Testis (tissue), 2 donors: ENCODE results near the gene NRP1.

ENCODE experiments used
- POLR2A ChIP-seq: fragments of 450-650 bp; IDR thresholded peaks from one replicate; pipeline ENCODE4 v1.6.1; 2017; ENCODE audit warnings: antibody characterized with exemption, mild to moderate bottlenecking, moderate library complexity
- TF ChIP-seq, protein P1 (sequence below), 3 experiments: fragments of 450-650 bp in 2 of 3; fragments of 200-600 bp in 1 of 3; sonication (generic) in 1 of 3; IDR thresholded peaks; one replicate each; pipeline ENCODE4 v1.5.1; 2016 to 2019; ENCODE audit warnings: antibody characterized with exemption in 3 of 3, mild to moderate bottlenecking in 2 of 3, moderate library complexity in 1 of 3

DNA sequence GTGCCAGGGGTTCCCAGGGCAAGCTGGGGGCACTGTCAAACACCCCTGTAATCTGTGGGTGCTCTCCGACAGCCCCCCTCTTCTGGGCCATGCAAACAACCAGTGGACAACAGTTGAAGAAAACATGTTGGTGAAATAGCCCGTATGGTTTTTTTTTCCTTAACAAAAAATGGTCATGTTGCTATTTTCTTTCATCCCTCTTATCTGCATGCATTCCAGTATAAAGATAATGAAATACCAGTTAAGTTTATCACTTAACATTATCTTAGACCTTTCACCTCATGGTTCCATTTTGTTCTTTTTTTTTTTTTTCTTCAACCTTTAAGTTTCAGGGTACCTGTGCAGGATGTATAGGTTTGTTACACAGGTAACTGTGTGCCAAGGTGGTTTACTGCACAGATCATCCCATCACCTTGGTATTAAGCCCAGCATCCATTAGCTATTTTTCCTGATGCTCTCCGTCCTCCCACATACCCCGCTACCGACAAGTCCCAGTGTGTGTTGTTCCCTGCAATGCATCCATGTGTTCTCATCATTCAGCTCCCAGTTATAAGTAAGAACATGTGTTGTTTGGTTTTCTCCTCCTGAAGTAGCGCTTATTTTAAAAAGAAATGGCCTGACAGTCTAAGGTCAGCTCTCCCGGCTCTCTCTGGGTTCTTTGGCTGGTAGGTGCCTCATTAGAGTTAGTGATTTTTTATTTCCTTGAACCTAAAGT lies 110.1 kb downstream of the NRP1 start:
- TF ChIP-seq, protein P1, sequence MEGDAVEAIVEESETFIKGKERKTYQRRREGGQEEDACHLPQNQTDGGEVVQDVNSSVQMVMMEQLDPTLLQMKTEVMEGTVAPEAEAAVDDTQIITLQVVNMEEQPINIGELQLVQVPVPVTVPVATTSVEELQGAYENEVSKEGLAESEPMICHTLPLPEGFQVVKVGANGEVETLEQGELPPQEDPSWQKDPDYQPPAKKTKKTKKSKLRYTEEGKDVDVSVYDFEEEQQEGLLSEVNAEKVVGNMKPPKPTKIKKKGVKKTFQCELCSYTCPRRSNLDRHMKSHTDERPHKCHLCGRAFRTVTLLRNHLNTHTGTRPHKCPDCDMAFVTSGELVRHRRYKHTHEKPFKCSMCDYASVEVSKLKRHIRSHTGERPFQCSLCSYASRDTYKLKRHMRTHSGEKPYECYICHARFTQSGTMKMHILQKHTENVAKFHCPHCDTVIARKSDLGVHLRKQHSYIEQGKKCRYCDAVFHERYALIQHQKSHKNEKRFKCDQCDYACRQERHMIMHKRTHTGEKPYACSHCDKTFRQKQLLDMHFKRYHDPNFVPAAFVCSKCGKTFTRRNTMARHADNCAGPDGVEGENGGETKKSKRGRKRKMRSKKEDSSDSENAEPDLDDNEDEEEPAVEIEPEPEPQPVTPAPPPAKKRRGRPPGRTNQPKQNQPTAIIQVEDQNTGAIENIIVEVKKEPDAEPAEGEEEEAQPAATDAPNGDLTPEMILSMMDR (IDR thresholded peaks at IDR 0.05), result no peak
- no peak for TF ChIP-seq POLR2A
